DOHH2 (cell line): ENCODE data around the gene BCL3.
"Not testable (repeated sequence)": the region's sequence is repeated elsewhere in the genome, so short reads cannot be mapped to it uniquely, and the experiment has no call there.

Experiments
- H3F3A ChIP-seq: fragments of 200-600 bp; sonication (generic), shearing (Covaris generic); 2 replicates; pipeline ENCODE4 v1.6.0; 2016; ENCODE audit warnings: antibody characterized with exemption, mild to moderate bottlenecking; ENCODE audit not compliant: control insufficient read depth, insufficient read depth
- H3K27ac ChIP-seq: fragments of 200-600 bp; sonication (generic); 2 replicates; pipeline ENCODE4 v1.5.1; 2014; ENCODE audit warnings: low read depth, mild to moderate bottlenecking, low read length, moderate library complexity
- H3K27me3 ChIP-seq: fragments of 200-600 bp; sonication (generic); 2 replicates; pipeline ENCODE4 v1.6.1; 2014; ENCODE audit warnings: mild to moderate bottlenecking, low read length, mixed read lengths; ENCODE audit not compliant: control insufficient read depth
- H3K36me3 ChIP-seq: fragments of 200-600 bp; sonication (generic); 2 replicates; pipeline ENCODE4 v1.6.1; 2014; ENCODE audit warnings: mild to moderate bottlenecking, low read length, moderate library complexity, mixed read lengths; ENCODE audit not compliant: control insufficient read depth
- H3K4me1 ChIP-seq: fragments of 200-600 bp; sonication (generic); 2 replicates; pipeline ENCODE4 v1.6.1; 2014; ENCODE audit warnings: mild to moderate bottlenecking, low read length, mixed read lengths; ENCODE audit not compliant: control insufficient read depth
- H3K4me2 ChIP-seq: fragments of 200-600 bp; sonication (generic); 2 replicates; pipeline ENCODE4 v1.6.0; 2014; ENCODE audit warnings: mild to moderate bottlenecking, low read length, moderate library complexity
- H3K4me3 ChIP-seq: fragments of 200-600 bp; sonication (generic); 2 replicates; pipeline ENCODE4 v1.5.1; 2014; ENCODE audit warnings: mild to moderate bottlenecking, low read length, mixed read lengths
- H3K79me2 ChIP-seq: fragments of 200-600 bp; sonication (generic); 2 replicates; pipeline ENCODE4 v1.6.1; 2014; ENCODE audit warnings: mild to moderate bottlenecking, low read length, mixed read lengths; ENCODE audit not compliant: control insufficient read depth
- H3K9me2 ChIP-seq: fragments of 200-600 bp; sonication (generic); replicated peaks from 2 replicates; pipeline ENCODE4 v1.6.1; 2014; ENCODE audit warnings: mild to moderate bottlenecking, low read length, mixed read lengths; ENCODE audit not compliant: control insufficient read depth
- H3K9me3 ChIP-seq: fragments of 200-600 bp; sonication (generic); 2 replicates; pipeline ENCODE4 v1.6.1; 2014; ENCODE audit warnings: antibody characterized with exemption, low read length, mixed read lengths; ENCODE audit not compliant: control insufficient read depth, insufficient read depth
- H4K20me1 ChIP-seq: fragments of 200-600 bp; sonication (generic); 2 replicates; pipeline ENCODE4 v1.6.0; 2014; ENCODE audit warnings: low read depth, mild to moderate bottlenecking, antibody characterized with exemption, low read length, moderate library complexity; ENCODE audit not compliant: control insufficient read depth, insufficient read depth
- EZH2phosphoT487 ChIP-seq: fragments of 200-600 bp; sonication (generic); IDR thresholded peaks from 2 replicates; pipeline ENCODE4 v1.6.1; 2017; ENCODE audit warnings: borderline replicate concordance, mild to moderate bottlenecking, antibody characterized with exemption, low read length, moderate library complexity, mixed read lengths
- TF ChIP-seq, protein P1 (sequence below): fragments of 200-600 bp; sonication (generic); IDR thresholded peaks from one replicate; pipeline ENCODE4 v1.5.1; 2014; ENCODE audit warnings: antibody characterized with exemption, mild to moderate bottlenecking, low read depth, low read length; ENCODE audit not compliant: poor library complexity, severe bottlenecking

Gene BCL3

DNA sequence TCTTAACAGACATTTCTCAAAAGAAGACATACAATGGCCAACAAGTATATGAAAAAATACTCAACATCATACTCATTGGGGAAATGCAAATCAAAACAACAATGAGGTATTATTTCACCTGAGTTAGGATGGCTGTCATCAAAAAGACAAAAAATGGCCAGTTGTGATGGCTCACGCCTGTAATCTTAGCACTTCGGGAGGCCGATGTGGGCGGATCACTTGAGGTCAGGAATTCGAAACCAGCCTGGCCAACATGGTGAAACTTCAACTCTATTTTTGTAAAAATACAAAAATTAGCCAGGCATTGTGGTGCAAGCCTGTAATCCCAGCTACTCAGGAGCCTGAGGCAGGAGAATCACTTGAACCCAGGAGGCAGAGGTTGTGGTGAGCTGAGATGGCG is 27.6 kb upstream of the BCL3 start:
- no peak for TF ChIP-seq EZH2phosphoT487
- TF ChIP-seq, protein P1, sequence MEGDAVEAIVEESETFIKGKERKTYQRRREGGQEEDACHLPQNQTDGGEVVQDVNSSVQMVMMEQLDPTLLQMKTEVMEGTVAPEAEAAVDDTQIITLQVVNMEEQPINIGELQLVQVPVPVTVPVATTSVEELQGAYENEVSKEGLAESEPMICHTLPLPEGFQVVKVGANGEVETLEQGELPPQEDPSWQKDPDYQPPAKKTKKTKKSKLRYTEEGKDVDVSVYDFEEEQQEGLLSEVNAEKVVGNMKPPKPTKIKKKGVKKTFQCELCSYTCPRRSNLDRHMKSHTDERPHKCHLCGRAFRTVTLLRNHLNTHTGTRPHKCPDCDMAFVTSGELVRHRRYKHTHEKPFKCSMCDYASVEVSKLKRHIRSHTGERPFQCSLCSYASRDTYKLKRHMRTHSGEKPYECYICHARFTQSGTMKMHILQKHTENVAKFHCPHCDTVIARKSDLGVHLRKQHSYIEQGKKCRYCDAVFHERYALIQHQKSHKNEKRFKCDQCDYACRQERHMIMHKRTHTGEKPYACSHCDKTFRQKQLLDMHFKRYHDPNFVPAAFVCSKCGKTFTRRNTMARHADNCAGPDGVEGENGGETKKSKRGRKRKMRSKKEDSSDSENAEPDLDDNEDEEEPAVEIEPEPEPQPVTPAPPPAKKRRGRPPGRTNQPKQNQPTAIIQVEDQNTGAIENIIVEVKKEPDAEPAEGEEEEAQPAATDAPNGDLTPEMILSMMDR: no peak
- H3K4me1 ChIP-seq: peaks cover 34% of the 10 kb centered on the region
- no peaks in the 10 kb centered on the region for H3K79me2 ChIP-seq
- no peak overlapping the region for H3K4me2 ChIP-seq
- no peaks in the 10 kb centered on the region for H3K36me3 ChIP-seq
- no peaks in the 10 kb centered on the region for H3K9me2 ChIP-seq
- no peaks in the 10 kb centered on the region for H3K9me3 ChIP-seq
- no peak overlapping the region for H3K27ac ChIP-seq
- no peaks in the 10 kb centered on the region for H4K20me1 ChIP-seq
- no peaks in the 10 kb centered on the region for H3F3A ChIP-seq
- no peak overlapping the region for H3K4me3 ChIP-seq
- peaks cover 15% of the 10 kb centered on the region for H3K27me3 ChIP-seq

DNA sequence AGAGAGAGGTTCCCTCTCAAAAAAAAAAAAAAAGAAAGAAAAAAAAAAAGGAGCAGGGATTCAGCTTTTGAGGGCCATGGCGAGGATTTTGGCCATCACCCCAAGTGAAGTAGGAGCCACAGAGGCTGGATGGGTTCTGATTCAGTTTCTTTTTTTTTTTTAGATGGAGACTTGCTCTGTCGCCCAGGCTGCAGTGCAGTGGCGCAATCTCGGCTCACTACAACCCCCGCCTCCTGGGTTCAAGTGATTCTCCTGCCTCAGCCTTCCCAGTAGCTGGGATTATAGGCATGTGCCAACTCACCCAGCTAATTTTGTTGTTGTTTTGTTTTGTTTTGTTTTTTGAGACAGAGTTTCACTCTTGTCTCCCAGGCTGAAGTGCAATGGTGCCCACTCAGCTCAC is 27.1 kb upstream of the BCL3 start:
- H3K4me3 ChIP-seq, H3K9me3 ChIP-seq, H3K27ac ChIP-seq, H3K4me2 ChIP-seq, H4K20me1 ChIP-seq, H3F3A ChIP-seq, H3K79me2 ChIP-seq, H3K9me2 ChIP-seq, H3K36me3 ChIP-seq: not testable (repeated sequence)
- Histone ChIP-seq H3K4me1 (peaks cover 34% of the 10 kb centered on the region), H3K27me3 (peaks cover 15% of the 10 kb centered on the region)

DNA sequence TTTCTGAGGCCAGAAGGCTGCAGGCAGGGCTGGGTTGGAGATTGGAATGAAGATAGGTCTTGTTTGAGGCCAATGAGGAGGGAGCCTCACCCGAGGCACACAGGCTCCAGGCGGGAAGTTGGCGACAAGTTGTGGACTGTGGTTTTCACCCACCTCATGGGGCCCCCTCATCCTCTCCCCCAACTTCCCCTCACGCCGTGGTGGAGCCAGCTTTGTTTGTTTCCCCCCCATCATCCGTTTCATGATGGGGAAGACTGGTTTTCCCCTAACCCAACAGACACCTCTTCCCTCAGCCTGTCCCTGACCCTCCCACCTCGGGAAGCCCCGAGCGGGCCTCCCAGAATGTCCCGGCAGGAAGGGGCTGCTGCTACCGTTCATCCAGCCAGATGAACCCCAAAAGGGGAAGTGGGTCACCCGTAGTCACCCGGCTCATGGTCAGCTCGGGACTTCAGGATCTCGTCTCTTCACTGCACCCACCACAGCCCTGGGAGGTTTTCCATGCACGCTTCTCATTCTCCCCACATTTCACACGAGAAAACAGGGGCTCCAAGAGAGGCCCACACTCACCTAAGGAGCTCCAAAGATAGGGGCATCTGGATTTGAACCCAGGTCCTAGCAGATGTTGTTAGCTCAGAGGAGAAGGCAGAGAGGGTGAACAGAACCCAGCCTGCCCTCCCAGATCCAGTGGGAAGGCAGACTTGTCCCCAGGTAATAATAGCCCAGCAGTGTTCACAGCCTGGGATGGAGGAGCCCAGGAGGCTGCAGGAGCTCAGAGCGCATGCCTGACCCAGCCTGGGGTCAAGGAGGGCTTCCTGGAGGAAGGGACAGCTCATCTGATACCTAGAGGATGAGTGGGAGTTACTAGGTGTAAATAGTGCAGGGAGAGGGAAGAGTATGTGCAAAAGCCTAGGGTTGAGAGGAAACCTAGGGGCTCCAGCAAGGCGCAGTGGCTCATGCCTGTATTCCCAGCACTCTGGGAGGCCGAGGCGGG is 26.1 kb upstream of the BCL3 start:
- Histone ChIP-seq H3K4me2 (peak overlapping the region; percentile 28), H3K4me1 (peaks cover 34% of the 10 kb centered on the region)

More for the DNA sequence above, 26.1 kb upstream of the BCL3 start:
- no peaks in the 10 kb centered on the region for H3K9me2 ChIP-seq
- H3K4me3 ChIP-seq: no peak overlapping the region
- H4K20me1 ChIP-seq: no peaks in the 10 kb centered on the region
- H3K27me3 ChIP-seq: peaks cover 15% of the 10 kb centered on the region
- no peaks in the 10 kb centered on the region for H3F3A ChIP-seq
- TF ChIP-seq, protein P1: no peak
- TF ChIP-seq EZH2phosphoT487: no peak
- no peaks in the 10 kb centered on the region for H3K79me2 ChIP-seq
- no peaks in the 10 kb centered on the region for H3K36me3 ChIP-seq
- no peaks in the 10 kb centered on the region for H3K9me3 ChIP-seq
- H3K27ac ChIP-seq: no peak overlapping the region
